K562 (cell line): Measurements from ENCODE around the gene LRIF1. TPM values are rescaled to one million over a fixed set of nuclear protein-coding genes. Genes with fewer than 3 reads are reported as not detected.

Experiments used
- ASH1L ChIP-seq: fragments of 450-650 bp; IDR thresholded peaks from 2 replicates; pipeline ENCODE4 v1.6.1; 2018; ENCODE audit warnings: borderline replicate concordance, mild to moderate bottlenecking, low read depth; ENCODE audit not compliant: partially characterized antibody
- ATF1 ChIP-seq, 2 experiments: fragments of 450-650 bp in 1 of 2; IDR thresholded peaks; 2 replicates each; pipeline ENCODE4 v1.6.1; 2016; ENCODE audit warnings: missing compliant biosample characterization in 1 of 2, missing genetic modification characterization in 1 of 2
- BCOR ChIP-seq: fragments of 450-650 bp; IDR thresholded peaks from 2 replicates; pipeline ENCODE4 v1.6.1; 2016
- BMI1 ChIP-seq: fragments of 150-350 bp; IDR thresholded peaks from 2 replicates; pipeline ENCODE4 v1.6.1; 2014; ENCODE audit warnings: low read length
- BRD9 ChIP-seq: fragments of 450-650 bp; IDR thresholded peaks from 2 replicates; pipeline ENCODE4 v1.6.1; 2018; ENCODE audit warnings: low read depth; ENCODE audit not compliant: partially characterized antibody
- DACH1 ChIP-seq: fragments of 450-650 bp; IDR thresholded peaks from 2 replicates; pipeline ENCODE4 v1.6.1; 2018; ENCODE audit not compliant: partially characterized antibody
- EZH2 ChIP-seq: IDR thresholded peaks from 2 replicates; pipeline ENCODE4 v1.6.1; 2012; ENCODE audit warnings: low read depth, mild to moderate bottlenecking, inconsistent platforms, low read length, borderline replicate concordance
- GATAD2B ChIP-seq: fragments of 450-650 bp; IDR thresholded peaks from 2 replicates; pipeline ENCODE4 v1.6.1; 2017; ENCODE audit warnings: mild to moderate bottlenecking, borderline replicate concordance
- GTF2F1 ChIP-seq: IDR thresholded peaks from 2 replicates; pipeline ENCODE4 v1.6.1; 2011; ENCODE audit warnings: low read depth, low read length, improper control_type of control experiment
- HMG20B ChIP-seq: fragments of 250-450 bp; sonication (Bioruptor Pico); IDR thresholded peaks from 2 replicates; pipeline ENCODE4 v1.5.0; 2021; ENCODE audit warnings: mild to moderate bottlenecking
- KLF16 ChIP-seq: IDR thresholded peaks from 2 replicates; pipeline ENCODE4 v1.6.1; 2016; ENCODE audit warnings: antibody characterized with exemption
- LEF1 ChIP-seq: fragments of 450-650 bp; IDR thresholded peaks from 2 replicates; pipeline ENCODE4 v1.6.1; 2016; ENCODE audit warnings: mild to moderate bottlenecking
- MCM2 ChIP-seq: fragments of 450-650 bp; IDR thresholded peaks from 2 replicates; pipeline ENCODE4 v1.6.1; 2017; ENCODE audit warnings: low read depth, mild to moderate bottlenecking
- NBN ChIP-seq: fragments of 450-650 bp; IDR thresholded peaks from 2 replicates; pipeline ENCODE4 v1.6.1; 2016; ENCODE audit warnings: low read depth, mild to moderate bottlenecking
- NR2C2 ChIP-seq, 2 experiments: fragments of 200-800 bp in 1 of 2; sonication (Bioruptor generic) in 1 of 2; sonication (generic) in 1 of 2; formaldehyde crosslinking in 1 of 2; IDR thresholded peaks; 2 replicates each; pipeline versions ENCODE4 v1.6.1 to v1.8.0; 2016 to 2022; ENCODE audit warnings: mild to moderate bottlenecking in 1 of 2, missing compliant biosample characterization in 1 of 2, missing genetic modification characterization in 1 of 2, missing genetic modification reagents in 1 of 2
- PYGO2 ChIP-seq: fragments of 450-650 bp; IDR thresholded peaks from 2 replicates; pipeline ENCODE4 v1.6.1; 2016; ENCODE audit warnings: mild to moderate bottlenecking, missing genetic modification characterization, moderate library complexity, missing compliant biosample characterization
- ZNF212 ChIP-seq: fragments of 450-650 bp; formaldehyde crosslinking; IDR thresholded peaks from 2 replicates; pipeline ENCODE4 v1.4.0; 2020; ENCODE audit warnings: mild to moderate bottlenecking
- ZNF324 ChIP-seq: fragments of 250-450 bp; sonication (Bioruptor Pico); IDR thresholded peaks from 2 replicates; pipeline ENCODE4 v1.4.0; 2020; ENCODE audit warnings: mild to moderate bottlenecking
- ZNF76 ChIP-seq: fragments of 250-450 bp; sonication (Bioruptor Pico); IDR thresholded peaks from 2 replicates; pipeline ENCODE4 v1.4.0; 2020; ENCODE audit warnings: mild to moderate bottlenecking, moderate library complexity, borderline replicate concordance
- polyA plus RNA-seq, 8 experiments: library from polyadenylated mRNA; depleted of rRNA in 4 of 8; stranded (reverse) in 5 of 8; unstranded in 3 of 8; fragments of >200 nt; fragmentation: Nextera tagmentation in 2 of 8; fragmentation: Illumina TruSeq in 1 of 8; extraction: Ambion mirVana in 2 of 8; extraction: Trizol in 1 of 8; gene quantifications; 2 replicates each; pipeline versions ENCODE4 v1.2.1 to v1.2.3, GENCODE V29; 2011 to 2014; ENCODE audit warnings: inconsistent platforms in 1 of 8, missing spikeins in 1 of 8
- total RNA-seq, 7 experiments: library from RNA; depleted of rRNA in 6 of 7; stranded (reverse); fragments of >200 nt in 6 of 7; fragmentation: Illumina TruSeq in 2 of 7; extraction: Trizol in 2 of 7; gene quantifications; 2 replicates each; pipeline versions ENCODE4 v1.2.1 to v1.2.3, GENCODE V29; 2011 to 2021; ENCODE audit warnings: low replicate concordance in 1 of 7
- TF ChIP-seq, protein P1 (sequence below): sonication (generic); formaldehyde crosslinking; IDR thresholded peaks from 2 replicates; pipeline ENCODE4 v1.9.0; 2022; ENCODE audit warnings: mild to moderate bottlenecking, missing genetic modification reagents
- TF ChIP-seq, protein P2 (sequence below), 3 experiments: fragments of 200-800 bp in 1 of 3; fragments of 250-450 bp in 1 of 3; fragments of 450-650 bp in 1 of 3; sonication (Bioruptor Pico) in 1 of 3; sonication (Bioruptor generic) in 1 of 3; formaldehyde crosslinking in 1 of 3; IDR thresholded peaks; 2 replicates each; pipeline versions ENCODE4 v1.6.1 to v1.8.0; 2016 to 2022; ENCODE audit warnings: mild to moderate bottlenecking in 2 of 3, missing genetic modification characterization in 2 of 3, missing compliant biosample characterization in 1 of 3, moderate library complexity in 1 of 3
- TF ChIP-seq, protein P3 (sequence below): IDR thresholded peaks from 2 replicates; pipeline ENCODE4 v1.6.1; 2014; ENCODE audit warnings: antibody characterized with exemption
- TF ChIP-seq, protein P4 (sequence below): sonication (generic); formaldehyde crosslinking; IDR thresholded peaks from 2 replicates; pipeline ENCODE4 v1.5.0; 2020; ENCODE audit warnings: missing genetic modification reagents

The LRIF1 gene
- total and polyA plus RNA-seq, 9 of the 15 experiments (the other 6 are each of a cell fraction or from before 2014, with no cell fraction given), result 35.6 to 88.8 (median 74.1) TPM

- no peak for TF ChIP-seq EZH2
- TF ChIP-seq BMI1, result no peak
- TF ChIP-seq NBN, result peak; percentile 25; the same call in 1 of the 2 replicates
- 0 out of 2 replicates have a peak, but pooled peaks have one; percentile 10 for TF ChIP-seq ZNF324 (CRISPR knock-in tag)
- TF ChIP-seq, protein P1, sequence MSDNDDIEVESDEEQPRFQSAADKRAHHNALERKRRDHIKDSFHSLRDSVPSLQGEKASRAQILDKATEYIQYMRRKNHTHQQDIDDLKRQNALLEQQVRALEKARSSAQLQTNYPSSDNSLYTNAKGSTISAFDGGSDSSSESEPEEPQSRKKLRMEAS, result peak; percentile 86
- TF ChIP-seq ATF1 (CRISPR knock-in tag; IDR thresholded peaks at IDR 0.05), result no peak
- no peak for TF ChIP-seq ATF1 (tag; IDR thresholded peaks at IDR 0.05)
- TF ChIP-seq PYGO2, result 0 out of 2 replicates have a peak, but pooled peaks have one; percentile 6
- peak; percentile 76; the same call in 1 of the 2 replicates for TF ChIP-seq ZNF212 (CRISPR knock-in tag)
- TF ChIP-seq LEF1, result 0 out of 2 replicates have a peak, but pooled peaks have one; percentile 7
- TF ChIP-seq DACH1, result no peak
- no peak for TF ChIP-seq GATAD2B
- TF ChIP-seq GTF2F1, result peak; percentile 62; the same call in 1 of the 2 replicates
- TF ChIP-seq, protein P2, sequence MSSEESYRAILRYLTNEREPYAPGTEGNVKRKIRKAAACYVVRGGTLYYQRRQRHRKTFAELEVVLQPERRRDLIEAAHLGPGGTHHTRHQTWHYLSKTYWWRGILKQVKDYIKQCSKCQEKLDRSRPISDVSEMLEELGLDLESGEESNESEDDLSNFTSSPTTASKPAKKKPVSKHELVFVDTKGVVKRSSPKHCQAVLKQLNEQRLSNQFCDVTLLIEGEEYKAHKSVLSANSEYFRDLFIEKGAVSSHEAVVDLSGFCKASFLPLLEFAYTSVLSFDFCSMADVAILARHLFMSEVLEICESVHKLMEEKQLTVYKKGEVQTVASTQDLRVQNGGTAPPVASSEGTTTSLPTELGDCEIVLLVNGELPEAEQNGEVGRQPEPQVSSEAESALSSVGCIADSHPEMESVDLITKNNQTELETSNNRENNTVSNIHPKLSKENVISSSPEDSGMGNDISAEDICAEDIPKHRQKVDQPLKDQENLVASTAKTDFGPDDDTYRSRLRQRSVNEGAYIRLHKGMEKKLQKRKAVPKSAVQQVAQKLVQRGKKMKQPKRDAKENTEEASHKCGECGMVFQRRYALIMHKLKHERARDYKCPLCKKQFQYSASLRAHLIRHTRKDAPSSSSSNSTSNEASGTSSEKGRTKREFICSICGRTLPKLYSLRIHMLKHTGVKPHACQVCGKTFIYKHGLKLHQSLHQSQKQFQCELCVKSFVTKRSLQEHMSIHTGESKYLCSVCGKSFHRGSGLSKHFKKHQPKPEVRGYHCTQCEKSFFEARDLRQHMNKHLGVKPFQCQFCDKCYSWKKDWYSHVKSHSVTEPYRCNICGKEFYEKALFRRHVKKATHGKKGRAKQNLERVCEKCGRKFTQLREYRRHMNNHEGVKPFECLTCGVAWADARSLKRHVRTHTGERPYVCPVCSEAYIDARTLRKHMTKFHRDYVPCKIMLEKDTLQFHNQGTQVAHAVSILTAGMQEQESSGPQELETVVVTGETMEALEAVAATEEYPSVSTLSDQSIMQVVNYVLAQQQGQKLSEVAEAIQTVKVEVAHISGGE (CRISPR knock-in tag; IDR thresholded peaks at IDR 0.05), result no peak; a peak in 1 of 6 replicates
- no peak; the same call in 1 of the 2 replicates for TF ChIP-seq BCOR
- peak; percentile 46; the same call in 1 of the 2 replicates for TF ChIP-seq ZNF76
- TF ChIP-seq KLF16, result no peak
- TF ChIP-seq, protein P3, sequence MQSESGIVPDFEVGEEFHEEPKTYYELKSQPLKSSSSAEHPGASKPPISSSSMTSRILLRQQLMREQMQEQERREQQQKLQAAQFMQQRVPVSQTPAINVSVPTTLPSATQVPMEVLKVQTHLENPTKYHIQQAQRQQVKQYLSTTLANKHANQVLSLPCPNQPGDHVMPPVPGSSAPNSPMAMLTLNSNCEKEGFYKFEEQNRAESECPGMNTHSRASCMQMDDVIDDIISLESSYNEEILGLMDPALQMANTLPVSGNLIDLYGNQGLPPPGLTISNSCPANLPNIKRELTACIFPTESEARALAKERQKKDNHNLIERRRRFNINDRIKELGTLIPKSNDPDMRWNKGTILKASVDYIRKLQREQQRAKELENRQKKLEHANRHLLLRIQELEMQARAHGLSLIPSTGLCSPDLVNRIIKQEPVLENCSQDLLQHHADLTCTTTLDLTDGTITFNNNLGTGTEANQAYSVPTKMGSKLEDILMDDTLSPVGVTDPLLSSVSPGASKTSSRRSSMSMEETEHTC, result no peak
- peak; percentile 79 for TF ChIP-seq BRD9
- TF ChIP-seq, protein P4, sequence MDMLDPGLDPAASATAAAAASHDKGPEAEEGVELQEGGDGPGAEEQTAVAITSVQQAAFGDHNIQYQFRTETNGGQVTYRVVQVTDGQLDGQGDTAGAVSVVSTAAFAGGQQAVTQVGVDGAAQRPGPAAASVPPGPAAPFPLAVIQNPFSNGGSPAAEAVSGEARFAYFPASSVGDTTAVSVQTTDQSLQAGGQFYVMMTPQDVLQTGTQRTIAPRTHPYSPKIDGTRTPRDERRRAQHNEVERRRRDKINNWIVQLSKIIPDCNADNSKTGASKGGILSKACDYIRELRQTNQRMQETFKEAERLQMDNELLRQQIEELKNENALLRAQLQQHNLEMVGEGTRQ, result no peak
- 0 out of 2 replicates have a peak, but pooled peaks have one; percentile 62 for TF ChIP-seq HMG20B (CRISPR knock-in tag)
- no peak for TF ChIP-seq NR2C2 (CRISPR knock-in tag; IDR thresholded peaks at IDR 0.05)
- no peak for TF ChIP-seq NR2C2 (tag; IDR thresholded peaks at IDR 0.05)
- peak; percentile 66 for TF ChIP-seq ASH1L
- TF ChIP-seq MCM2, result no peak
Observed at GRCh38 chr1:110962892-110963690, 631 bp downstream of the LRIF1 start (continued).
